ENCODE data around the gene RMDN2.
"Not testable (repeated sequence)": the region's sequence is repeated elsewhere in the genome, so short reads cannot be mapped to it uniquely, and the experiment has no call there.

DNA sequence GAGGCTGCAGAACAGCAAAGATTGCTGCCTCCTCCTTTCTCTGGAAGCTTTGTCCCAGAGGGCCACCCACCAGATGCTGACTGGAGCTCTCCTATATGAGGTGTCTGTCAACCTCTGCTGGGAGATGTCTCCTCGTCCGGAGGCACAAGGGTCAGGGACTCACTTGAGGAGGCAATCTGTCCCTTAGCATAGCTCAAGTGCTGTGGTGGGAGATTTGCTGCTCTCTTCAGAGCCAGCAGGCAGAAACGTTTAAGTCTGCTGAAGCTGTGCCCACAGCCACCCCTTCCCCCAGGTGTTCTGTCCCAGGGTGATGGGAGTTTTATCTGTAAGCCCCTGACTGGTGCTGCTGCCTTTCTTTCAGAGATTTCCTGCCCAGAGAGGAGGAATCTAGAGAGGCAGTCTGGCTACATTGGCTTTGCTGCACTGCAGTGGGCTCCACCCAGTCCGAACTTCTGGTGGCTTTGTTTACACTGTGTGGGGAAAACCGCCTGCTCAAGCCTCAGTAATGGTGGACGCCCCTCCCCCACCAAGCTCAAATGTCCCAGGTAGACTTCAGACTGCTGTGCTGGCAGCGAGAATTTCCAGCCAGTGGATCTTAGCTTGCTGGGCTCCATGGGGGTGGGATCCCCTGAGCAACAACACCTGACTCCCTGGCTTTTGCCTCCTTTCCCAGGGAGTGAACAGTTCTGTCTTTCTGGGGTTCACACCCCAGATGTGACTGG lies 37.1 kb downstream of the RMDN2 start:
- TF ChIP-seq, protein P1, sequence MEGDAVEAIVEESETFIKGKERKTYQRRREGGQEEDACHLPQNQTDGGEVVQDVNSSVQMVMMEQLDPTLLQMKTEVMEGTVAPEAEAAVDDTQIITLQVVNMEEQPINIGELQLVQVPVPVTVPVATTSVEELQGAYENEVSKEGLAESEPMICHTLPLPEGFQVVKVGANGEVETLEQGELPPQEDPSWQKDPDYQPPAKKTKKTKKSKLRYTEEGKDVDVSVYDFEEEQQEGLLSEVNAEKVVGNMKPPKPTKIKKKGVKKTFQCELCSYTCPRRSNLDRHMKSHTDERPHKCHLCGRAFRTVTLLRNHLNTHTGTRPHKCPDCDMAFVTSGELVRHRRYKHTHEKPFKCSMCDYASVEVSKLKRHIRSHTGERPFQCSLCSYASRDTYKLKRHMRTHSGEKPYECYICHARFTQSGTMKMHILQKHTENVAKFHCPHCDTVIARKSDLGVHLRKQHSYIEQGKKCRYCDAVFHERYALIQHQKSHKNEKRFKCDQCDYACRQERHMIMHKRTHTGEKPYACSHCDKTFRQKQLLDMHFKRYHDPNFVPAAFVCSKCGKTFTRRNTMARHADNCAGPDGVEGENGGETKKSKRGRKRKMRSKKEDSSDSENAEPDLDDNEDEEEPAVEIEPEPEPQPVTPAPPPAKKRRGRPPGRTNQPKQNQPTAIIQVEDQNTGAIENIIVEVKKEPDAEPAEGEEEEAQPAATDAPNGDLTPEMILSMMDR (IDR thresholded peaks at IDR 0.05; ENCODE audit: low read depth, low read length): not testable (repeated sequence)
- not testable (repeated sequence) for TF ChIP-seq EZH2phosphoT487 (IDR thresholded peaks at IDR 0.05; ENCODE audit: low read depth)

Measured in OCI-LY3 (cell line).